VCaP (cell line): Measurements from ENCODE around the gene OR12D1.

Experiments used
- H3K27ac ChIP-seq: fragments of 450-650 bp; 2 replicates; pipeline ENCODE4 v1.5.1; 2017
- CTCF ChIP-seq: fragments of 450-650 bp; conservative IDR thresholded peaks from 2 replicates; pipeline ENCODE4 v1.5.1; 2017; ENCODE audit warnings: mild to moderate bottlenecking, moderate library complexity

OR12D1 gene

GRCh38 chr6:29414588-29414987 lies at the start of gene OR12D1:
TSS of gene OR12D1 (plus strand) at chr6:29414928.
- H3K27ac ChIP-seq: no peak within 1 kb of the TSS
- peak; percentile 96 for TF ChIP-seq CTCF

GRCh38 chr6:29368765-29369164 lies 46.0 kb upstream of the OR12D1 start, which contains the start of gene OR5V1:
TSS of gene OR5V1 (minus strand) at chr6:29368865. CDS start at chr6:29356195, 12,670 bp downstream.
- TF ChIP-seq CTCF: no peak
- no peak within 1 kb of the TSS for H3K27ac ChIP-seq

- no peak within 1 kb of the TSS for H3K27ac ChIP-seq
- TF ChIP-seq CTCF: no peak
Measured at GRCh38 chr6:29375191-29375590, 39.5 kb upstream of the OR12D1 start, which contains the start of gene OR12D3. TSS of gene OR12D3 (minus strand) at chr6:29375291. CDS start at chr6:29375287, 4 bp downstream.

- H3K27ac ChIP-seq: no peak overlapping the region
- peak; percentile 36 for TF ChIP-seq CTCF
Measured at GRCh38 chr6:29376003-29376402, 38.7 kb upstream of the OR12D1 start.

GRCh38 chr6:29388533-29388932 lies 26.2 kb upstream of the OR12D1 start:
- H3K27ac ChIP-seq: no peak overlapping the region
- TF ChIP-seq CTCF: no peak

GRCh38 chr6:29395331-29395730 lies 19.4 kb upstream of the OR12D1 start, which contains the start of gene OR12D2:
TSS of gene OR12D2 (plus strand) at chr6:29395631. CDS start at chr6:29396700, 1,069 bp downstream.
- TF ChIP-seq CTCF: no peak
- no peak within 1 kb of the TSS for H3K27ac ChIP-seq

- no peak for TF ChIP-seq CTCF
- no peak overlapping the region for H3K27ac ChIP-seq
Measured at GRCh38 chr6:29399525-29399924, 15.2 kb upstream of the OR12D1 start.
